ENCODE data around the gene IL1RAPL2. TPM values are rescaled to one million over a fixed set of nuclear protein-coding genes. Genes with fewer than 3 reads are reported as not detected.

IL1RAPL2 gene
- total and polyA plus RNA-seq, 2 of the 4 experiments (the other 2 are of a cell fraction), result 0.03 TPM; not detected in 1

GRCh38 chrX:104968241-104968640 is 402.2 kb downstream of the IL1RAPL2 start:
- Histone ChIP-seq H3K9ac (ENCODE audit: low read depth, low read length) (no peak overlapping the region), H2BK15ac (ENCODE audit: low read depth, low read length) (no peak overlapping the region), H3K36me3 (ENCODE audit: control insufficient read depth, insufficient read depth, low read length) (no peaks in the 10 kb centered on the region), H3K56ac (ENCODE audit: extremely low read depth, insufficient read depth, low read length) (no peak overlapping the region), H4K5ac (ENCODE audit: low read depth, low read length) (no peak overlapping the region), H3K23ac (ENCODE audit: low read depth, low read length) (no peak overlapping the region), H2AK5ac (ENCODE audit: low read depth, low read length) (no peak overlapping the region), H4K8ac (ENCODE audit: low read depth in 2 of 2, low read length in 2 of 2) (no peak overlapping the region), H4K91ac (ENCODE audit: insufficient read depth, low read depth, low read length) (no peak overlapping the region), H3K4me1 (ENCODE audit: control insufficient read depth, insufficient read depth, low read length) (no peaks in the 10 kb centered on the region), H3K4me3 (ENCODE audit: insufficient read depth, low read depth, low read length) (no peak overlapping the region), H2BK120ac (ENCODE audit: low read depth, low read length) (no peak overlapping the region), H2BK5ac (ENCODE audit: low read depth, low read length, poor library complexity, severe bottlenecking) (no peak overlapping the region), H3K4ac (ENCODE audit: low read depth, low read length) (no peak overlapping the region), H3K14ac (replicated peaks; ENCODE audit: low read depth, low read length) (no peak overlapping the region), H3K4me2 (ENCODE audit: low read depth, low read length) (no peak overlapping the region), H2AFZ (replicated peaks; ENCODE audit: low read length, poor library complexity) (no peak overlapping the region), H3K27ac (ENCODE audit: insufficient read depth, low read length) (no peak overlapping the region), H3K18ac (ENCODE audit: low read depth, low read length) (no peak overlapping the region), H3K79me1 (ENCODE audit: low read depth in 1 of 2, low read length in 2 of 2) (no peaks in the 10 kb centered on the region), H3K27me3 (ENCODE audit: control insufficient read depth, insufficient read depth, low read length) (no peaks in the 10 kb centered on the region), H2BK20ac (ENCODE audit: low read depth, low read length) (no peak overlapping the region), H4K20me1 (ENCODE audit: insufficient read depth, low read length) (no peaks in the 10 kb centered on the region), H3K9me3 (ENCODE audit: control insufficient read depth, insufficient read depth, low read length) (no peaks in the 10 kb centered on the region), H2AK9ac (replicated peaks; ENCODE audit: low read depth, low read length, poor library complexity) (no peak overlapping the region), H3K9me1 (ENCODE audit: insufficient read depth, low read length) (no peaks in the 10 kb centered on the region)
- no peak for DNase-seq
- intact Hi-C loops (cut with micrococcal nuclease) (no loop called here), in situ Hi-C loops (cut with MboI; ENCODE audit: low sequenced_read_pairs) (no loop called here), dilution Hi-C loops (cut with HindIII; ENCODE audit: low sequenced_read_pairs, unreplicated experiment) (no loop called here)
- BruUV-seq (replicated peaks), result no TSS peak
- ATAC-seq (ENCODE audit: low read depth), result no peak
- POLR2A ChIA-PET (ENCODE audit: unreplicated experiment), result no interaction called here
- CTCF ChIA-PET, result no interaction called here
- no peak for TF ChIP-seq FOS (IDR thresholded peaks at IDR 0.05; ENCODE audit: low read depth, low read length)
- TF ChIP-seq CEBPB (IDR thresholded peaks at IDR 0.05; ENCODE audit: low read depth, low read length), result no peak
- no peak for TF ChIP-seq ELK1 (IDR thresholded peaks at IDR 0.05; ENCODE audit: borderline replicate concordance, low read depth, low read length)
- TF ChIP-seq CHD1 (IDR thresholded peaks at IDR 0.05; ENCODE audit: low read depth, low read length), result no peak
- TF ChIP-seq CTCF (conservative IDR thresholded peaks at IDR 0.05; ENCODE audit: low read depth, low read length), result no peak
- TF ChIP-seq MXI1 (IDR thresholded peaks at IDR 0.05; ENCODE audit: borderline replicate concordance, low read depth, low read length), result no peak
- no peak for TF ChIP-seq MAFK (IDR thresholded peaks at IDR 0.05; ENCODE audit: low read depth, low read length)
- TF ChIP-seq RFX5 (IDR thresholded peaks at IDR 0.05; ENCODE audit: low read depth, low read length), result no peak
- no peak for TF ChIP-seq USF2 (IDR thresholded peaks at IDR 0.05; ENCODE audit: low read depth, low read length)
- no peak for TF ChIP-seq SMC3 (IDR thresholded peaks at IDR 0.05; ENCODE audit: low read depth, low read length)
